WTC11 (cell line): ENCODE results near the gene OSBP2. TPM values are rescaled to one million over a fixed set of nuclear protein-coding genes. Genes with fewer than 3 reads are reported as not detected.

ENCODE experiments used
- ATAC-seq: fragments of 200-7000 bp; cut with Tn5 transposase; 2 replicates; pipeline ENCODE4 v1.10.0; 2021; ENCODE audit warnings: mild to moderate bottlenecking, moderate library complexity
- CTCF ChIA-PET: fragments of 300-600 bp; sonication (Branson Sonifier 250); formaldehyde crosslinking; loops from one replicate; lab custom pipeline; 2021; ENCODE audit warnings: antibody characterized with exemption; lab: Charles Lee
- POLR2A ChIA-PET: fragments of 350-600 bp; sonication (Branson Sonifier 250); formaldehyde crosslinking; loops from one replicate; lab custom pipeline; 2021; ENCODE audit warnings: antibody characterized with exemption; lab: Charles Lee
- DNase-seq: peaks from one replicate; pipeline ENCODE4 v3.0.0; 2021; ENCODE audit warnings: low spot score
- H3K27ac Mint-ChIP-seq: 2 replicates; pipeline ENCODE4 v1.8.0; 2021; ENCODE audit warnings: mixed read lengths
- H3K27me3 Mint-ChIP-seq: 2 replicates; pipeline ENCODE4 v1.8.0; 2021; ENCODE audit warnings: low read depth, mild to moderate bottlenecking, moderate library complexity, mixed read lengths
- H3K36me3 Mint-ChIP-seq: 2 replicates; pipeline ENCODE4 v1.8.0; 2021; ENCODE audit warnings: mixed read lengths
- H3K4me1 Mint-ChIP-seq: 2 replicates; pipeline ENCODE4 v1.8.0; 2022; ENCODE audit warnings: mixed read lengths
- H3K4me3 Mint-ChIP-seq: 2 replicates; pipeline ENCODE4 v1.8.0; 2021; ENCODE audit warnings: mild to moderate bottlenecking, moderate library complexity, mixed read lengths
- H3K9me3 Mint-ChIP-seq: 2 replicates; pipeline ENCODE4 v1.8.0; 2021; ENCODE audit warnings: mixed read lengths
- ATF2 ChIP-seq: sonication (generic); formaldehyde crosslinking; IDR thresholded peaks from 2 replicates; pipeline ENCODE4 v1.8.1; 2022; ENCODE audit warnings: low read depth, missing genetic modification reagents, borderline replicate concordance
- ATF3 ChIP-seq: sonication (generic); formaldehyde crosslinking; conservative IDR thresholded peaks from 2 replicates; pipeline ENCODE4 v1.8.1; 2022; ENCODE audit warnings: mild to moderate bottlenecking, missing genetic modification reagents
- CBFB ChIP-seq: sonication (generic); formaldehyde crosslinking; IDR thresholded peaks from 2 replicates; pipeline ENCODE4 v1.8.1; 2022; ENCODE audit warnings: mild to moderate bottlenecking, low read depth, missing genetic modification reagents
- EMX1 ChIP-seq: fragments of 250-450 bp; sonication (Bioruptor Pico); IDR thresholded peaks from 2 replicates; pipeline ENCODE4 v1.8.0; 2021; ENCODE audit warnings: mild to moderate bottlenecking
- JAZF1 ChIP-seq: fragments of 250-450 bp; sonication (Bioruptor Pico); IDR thresholded peaks from 2 replicates; pipeline ENCODE4 v1.9.0; 2021; ENCODE audit warnings: moderate library complexity, mild to moderate bottlenecking, inconsistent platforms
- MXD4 ChIP-seq: fragments of 250-450 bp; sonication (Bioruptor Pico); IDR thresholded peaks from 2 replicates; pipeline ENCODE4 v1.8.0; 2021; ENCODE audit warnings: mild to moderate bottlenecking, moderate library complexity, borderline replicate concordance
- MYBL2 ChIP-seq: sonication (generic); formaldehyde crosslinking; IDR thresholded peaks from 2 replicates; pipeline ENCODE4 v1.8.1; 2023; ENCODE audit warnings: mild to moderate bottlenecking, moderate library complexity, missing genetic modification reagents
- NFATC4 ChIP-seq: fragments of 250-450 bp; sonication (Bioruptor Pico); IDR thresholded peaks from 2 replicates; pipeline ENCODE4 v1.9.0; 2021; ENCODE audit warnings: mild to moderate bottlenecking
- NR1H2 ChIP-seq: sonication (generic); formaldehyde crosslinking; IDR thresholded peaks from 2 replicates; pipeline ENCODE4 v1.9.0; 2021; ENCODE audit warnings: mild to moderate bottlenecking, moderate library complexity, missing genetic modification reagents
- OVOL2 ChIP-seq: fragments of 250-450 bp; sonication (Bioruptor Pico); IDR thresholded peaks from 2 replicates; pipeline ENCODE4 v1.9.0; 2021; ENCODE audit warnings: mild to moderate bottlenecking, borderline replicate concordance
- RORB ChIP-seq: fragments of 250-450 bp; sonication (Bioruptor Pico); IDR thresholded peaks from 2 replicates; pipeline ENCODE4 v1.9.0; 2021; ENCODE audit warnings: mild to moderate bottlenecking
- ZNF219 ChIP-seq: sonication (generic); formaldehyde crosslinking; IDR thresholded peaks from 2 replicates; pipeline ENCODE4 v1.8.0; 2023; ENCODE audit warnings: missing genetic modification reagents, mild to moderate bottlenecking, borderline replicate concordance
- ZNF263 ChIP-seq: sonication (generic); formaldehyde crosslinking; IDR thresholded peaks from 2 replicates; pipeline ENCODE4 v1.8.1; 2022; ENCODE audit warnings: low read depth, mild to moderate bottlenecking, moderate library complexity, missing genetic modification reagents
- total RNA-seq: library from RNA; stranded (reverse); gene quantifications from 3 replicates; pipeline ENCODE4 v1.2.3, GENCODE V29; 2021
- TF ChIP-seq, protein P1 (sequence below): sonication (generic); formaldehyde crosslinking; IDR thresholded peaks from 2 replicates; pipeline ENCODE4 v1.8.0; 2022; ENCODE audit warnings: mild to moderate bottlenecking, missing genetic modification reagents
- TF ChIP-seq, protein P2 (sequence below): sonication (generic); formaldehyde crosslinking; IDR thresholded peaks from 2 replicates; pipeline ENCODE4 v1.8.0; 2022; ENCODE audit warnings: mild to moderate bottlenecking, missing genetic modification reagents
- TF ChIP-seq, protein P3 (sequence below): fragments of 250-450 bp; sonication (Bioruptor Pico); IDR thresholded peaks from 2 replicates; pipeline ENCODE4 v1.9.0; 2021; ENCODE audit warnings: mild to moderate bottlenecking
- TF ChIP-seq, protein P4 (sequence below): fragments of 250-450 bp; sonication (Bioruptor Pico); IDR thresholded peaks from 2 replicates; pipeline ENCODE4 v1.8.0; 2021; ENCODE audit warnings: mild to moderate bottlenecking
- TF ChIP-seq, protein P5 (sequence below): sonication (generic); formaldehyde crosslinking; IDR thresholded peaks from 2 replicates; pipeline ENCODE4 v1.8.0; 2022; ENCODE audit warnings: missing genetic modification reagents

OSBP2 gene
- total RNA-seq, 1 experiment from 2014 or later: 4.1 TPM

- POLR2A ChIA-PET: interaction anchor here (1.4 kb wide), 1 partner anchor 26 kb away, joined by 3 read pairs; no protein-coding TSS in a partner anchor
- peak overlapping the region; percentile 84 for H3K4me3 Mint-ChIP-seq
- ATAC-seq: no peak; the same call in 1 of the 2 replicates
Observed at GRCh38 chr22:30668386-30668710, 26.3 kb upstream of the OSBP2 start.

GRCh38 chr22:30671071-30671470 is 23.6 kb upstream of the OSBP2 start:
- no peak for ATAC-seq
- no peak overlapping the region for H3K27ac Mint-ChIP-seq
- peaks cover 12% of the 10 kb centered on the region for H3K4me1 Mint-ChIP-seq
- ChIA-PET CTCF (interaction anchor here (0.6 kb wide), 1 partner anchor 36 kb away, joined by 4 read pairs; no protein-coding TSS in a partner anchor), POLR2A (no interaction called here)
- no peak for TF ChIP-seq MYBL2 (CRISPR knock-in tag)
- no peak for TF ChIP-seq ZNF263 (CRISPR knock-in tag)
- no peak for TF ChIP-seq NFATC4 (CRISPR knock-in tag)
- TF ChIP-seq, protein P1, sequence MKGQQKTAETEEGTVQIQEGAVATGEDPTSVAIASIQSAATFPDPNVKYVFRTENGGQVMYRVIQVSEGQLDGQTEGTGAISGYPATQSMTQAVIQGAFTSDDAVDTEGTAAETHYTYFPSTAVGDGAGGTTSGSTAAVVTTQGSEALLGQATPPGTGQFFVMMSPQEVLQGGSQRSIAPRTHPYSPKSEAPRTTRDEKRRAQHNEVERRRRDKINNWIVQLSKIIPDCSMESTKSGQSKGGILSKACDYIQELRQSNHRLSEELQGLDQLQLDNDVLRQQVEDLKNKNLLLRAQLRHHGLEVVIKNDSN (CRISPR knock-in tag): no peak
- no peak for TF ChIP-seq ATF2 (CRISPR knock-in tag)
- TF ChIP-seq CBFB (CRISPR knock-in tag): no peak
- no peak for TF ChIP-seq EMX1 (CRISPR knock-in tag)
- TF ChIP-seq, protein P2, sequence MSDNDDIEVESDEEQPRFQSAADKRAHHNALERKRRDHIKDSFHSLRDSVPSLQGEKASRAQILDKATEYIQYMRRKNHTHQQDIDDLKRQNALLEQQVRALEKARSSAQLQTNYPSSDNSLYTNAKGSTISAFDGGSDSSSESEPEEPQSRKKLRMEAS: no peak
- no peak for TF ChIP-seq ATF3 (CRISPR knock-in tag)
- TF ChIP-seq, protein P3, sequence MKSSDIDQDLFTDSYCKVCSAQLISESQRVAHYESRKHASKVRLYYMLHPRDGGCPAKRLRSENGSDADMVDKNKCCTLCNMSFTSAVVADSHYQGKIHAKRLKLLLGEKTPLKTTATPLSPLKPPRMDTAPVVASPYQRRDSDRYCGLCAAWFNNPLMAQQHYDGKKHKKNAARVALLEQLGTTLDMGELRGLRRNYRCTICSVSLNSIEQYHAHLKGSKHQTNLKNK (CRISPR knock-in tag): no peak
- TF ChIP-seq RORB (CRISPR knock-in tag): no peak
- TF ChIP-seq NR1H2 (CRISPR knock-in tag): no peak
- TF ChIP-seq, all 79 proteins: peak for 0
- Mint-ChIP-seq H3K4me3 (no peak overlapping the region), H3K9me3 (no peaks in the 10 kb centered on the region), H3K36me3 (no peaks in the 10 kb centered on the region), H3K27me3 (peaks cover 40% of the 10 kb centered on the region)
- DNase-seq: no peak

More at GRCh38 chr22:30668386-30668710, 26.3 kb upstream of the OSBP2 start:
- TF ChIP-seq MXD4 (CRISPR knock-in tag): no peak
- TF ChIP-seq, protein P4, sequence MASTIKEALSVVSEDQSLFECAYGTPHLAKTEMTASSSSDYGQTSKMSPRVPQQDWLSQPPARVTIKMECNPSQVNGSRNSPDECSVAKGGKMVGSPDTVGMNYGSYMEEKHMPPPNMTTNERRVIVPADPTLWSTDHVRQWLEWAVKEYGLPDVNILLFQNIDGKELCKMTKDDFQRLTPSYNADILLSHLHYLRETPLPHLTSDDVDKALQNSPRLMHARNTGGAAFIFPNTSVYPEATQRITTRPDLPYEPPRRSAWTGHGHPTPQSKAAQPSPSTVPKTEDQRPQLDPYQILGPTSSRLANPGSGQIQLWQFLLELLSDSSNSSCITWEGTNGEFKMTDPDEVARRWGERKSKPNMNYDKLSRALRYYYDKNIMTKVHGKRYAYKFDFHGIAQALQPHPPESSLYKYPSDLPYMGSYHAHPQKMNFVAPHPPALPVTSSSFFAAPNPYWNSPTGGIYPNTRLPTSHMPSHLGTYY (CRISPR knock-in tag): no peak
- TF ChIP-seq ZNF219: no peak
- TF ChIP-seq JAZF1 (CRISPR knock-in tag): no peak
- TF ChIP-seq, protein P5, sequence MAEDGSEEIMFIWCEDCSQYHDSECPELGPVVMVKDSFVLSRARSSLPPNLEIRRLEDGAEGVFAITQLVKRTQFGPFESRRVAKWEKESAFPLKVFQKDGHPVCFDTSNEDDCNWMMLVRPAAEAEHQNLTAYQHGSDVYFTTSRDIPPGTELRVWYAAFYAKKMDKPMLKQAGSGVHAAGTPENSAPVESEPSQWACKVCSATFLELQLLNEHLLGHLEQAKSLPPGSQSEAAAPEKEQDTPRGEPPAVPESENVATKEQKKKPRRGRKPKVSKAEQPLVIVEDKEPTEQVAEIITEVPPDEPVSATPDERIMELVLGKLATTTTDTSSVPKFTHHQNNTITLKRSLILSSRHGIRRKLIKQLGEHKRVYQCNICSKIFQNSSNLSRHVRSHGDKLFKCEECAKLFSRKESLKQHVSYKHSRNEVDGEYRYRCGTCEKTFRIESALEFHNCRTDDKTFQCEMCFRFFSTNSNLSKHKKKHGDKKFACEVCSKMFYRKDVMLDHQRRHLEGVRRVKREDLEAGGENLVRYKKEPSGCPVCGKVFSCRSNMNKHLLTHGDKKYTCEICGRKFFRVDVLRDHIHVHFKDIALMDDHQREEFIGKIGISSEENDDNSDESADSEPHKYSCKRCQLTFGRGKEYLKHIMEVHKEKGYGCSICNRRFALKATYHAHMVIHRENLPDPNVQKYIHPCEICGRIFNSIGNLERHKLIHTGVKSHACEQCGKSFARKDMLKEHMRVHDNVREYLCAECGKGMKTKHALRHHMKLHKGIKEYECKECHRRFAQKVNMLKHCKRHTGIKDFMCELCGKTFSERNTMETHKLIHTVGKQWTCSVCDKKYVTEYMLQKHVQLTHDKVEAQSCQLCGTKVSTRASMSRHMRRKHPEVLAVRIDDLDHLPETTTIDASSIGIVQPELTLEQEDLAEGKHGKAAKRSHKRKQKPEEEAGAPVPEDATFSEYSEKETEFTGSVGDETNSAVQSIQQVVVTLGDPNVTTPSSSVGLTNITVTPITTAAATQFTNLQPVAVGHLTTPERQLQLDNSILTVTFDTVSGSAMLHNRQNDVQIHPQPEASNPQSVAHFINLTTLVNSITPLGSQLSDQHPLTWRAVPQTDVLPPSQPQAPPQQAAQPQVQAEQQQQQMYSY: peak; percentile 73
- TF ChIP-seq OVOL2 (CRISPR knock-in tag): no peak
- Mint-ChIP-seq H3K9me3 (no peaks in the 10 kb centered on the region), H3K27me3 (peaks cover 36% of the 10 kb centered on the region), H3K27ac (no peak overlapping the region), H3K4me1 (peaks cover 12% of the 10 kb centered on the region), H3K36me3 (no peaks in the 10 kb centered on the region)
- CTCF ChIA-PET: interaction anchor here (1.0 to 3.3 kb wide), 4 partner anchors 11 to 76 kb away, joined by 3 to 32 read pairs (median 8); partner anchors contain the start of genes SLC35E4 and TCN2
- DNase-seq: no peak
